22Rv1 (cell line): ENCODE results near the gene FBXW8.

ENCODE experiments used
- ZFX ChIP-seq: fragments of 450-650 bp; IDR thresholded peaks from 2 replicates; pipeline ENCODE4 v1.6.1; 2017; ENCODE audit warnings: antibody characterized with exemption, borderline replicate concordance
- TF ChIP-seq, protein P1 (sequence below): fragments of 450-650 bp; IDR thresholded peaks from 2 replicates; pipeline ENCODE4 v1.5.1; 2017; ENCODE audit warnings: mild to moderate bottlenecking

DNA sequence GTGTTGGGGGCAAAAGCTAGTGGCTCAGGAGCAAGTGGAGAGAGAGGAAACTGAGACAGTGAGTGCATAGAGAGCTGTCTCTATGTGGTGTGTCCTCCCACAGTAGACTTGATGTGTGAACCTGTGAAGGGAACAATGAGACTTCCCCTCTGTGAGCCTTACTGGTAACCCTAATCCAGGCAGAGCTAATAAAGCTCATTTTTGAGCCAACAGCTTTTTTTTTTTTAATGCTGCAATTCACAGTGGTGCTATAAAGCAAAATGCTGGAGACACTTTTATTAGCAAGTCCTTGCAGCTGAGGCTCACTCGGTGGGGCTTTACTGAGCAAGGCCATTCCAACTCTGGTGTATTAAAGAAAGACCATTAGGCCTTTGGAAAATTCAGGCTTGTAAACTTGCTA is 26.9 kb downstream of the FBXW8 start:
- TF ChIP-seq, protein P1, sequence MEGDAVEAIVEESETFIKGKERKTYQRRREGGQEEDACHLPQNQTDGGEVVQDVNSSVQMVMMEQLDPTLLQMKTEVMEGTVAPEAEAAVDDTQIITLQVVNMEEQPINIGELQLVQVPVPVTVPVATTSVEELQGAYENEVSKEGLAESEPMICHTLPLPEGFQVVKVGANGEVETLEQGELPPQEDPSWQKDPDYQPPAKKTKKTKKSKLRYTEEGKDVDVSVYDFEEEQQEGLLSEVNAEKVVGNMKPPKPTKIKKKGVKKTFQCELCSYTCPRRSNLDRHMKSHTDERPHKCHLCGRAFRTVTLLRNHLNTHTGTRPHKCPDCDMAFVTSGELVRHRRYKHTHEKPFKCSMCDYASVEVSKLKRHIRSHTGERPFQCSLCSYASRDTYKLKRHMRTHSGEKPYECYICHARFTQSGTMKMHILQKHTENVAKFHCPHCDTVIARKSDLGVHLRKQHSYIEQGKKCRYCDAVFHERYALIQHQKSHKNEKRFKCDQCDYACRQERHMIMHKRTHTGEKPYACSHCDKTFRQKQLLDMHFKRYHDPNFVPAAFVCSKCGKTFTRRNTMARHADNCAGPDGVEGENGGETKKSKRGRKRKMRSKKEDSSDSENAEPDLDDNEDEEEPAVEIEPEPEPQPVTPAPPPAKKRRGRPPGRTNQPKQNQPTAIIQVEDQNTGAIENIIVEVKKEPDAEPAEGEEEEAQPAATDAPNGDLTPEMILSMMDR: no peak
- no peak for TF ChIP-seq ZFX
